Vagina (tissue), 2 donors: ENCODE results near the gene SLC39A1.

Experiments used
- CTCF ChIP-seq, 3 experiments: fragments of 450-650 bp in 2 of 3; fragments of 200-600 bp in 1 of 3; sonication (generic) in 1 of 3; IDR thresholded peaks; one replicate each; pipeline ENCODE4 v1.5.1; 2017 to 2019; ENCODE audit warnings: antibody characterized with exemption in 3 of 3, mild to moderate bottlenecking in 2 of 3, moderate library complexity in 2 of 3
- POLR2AphosphoS5 ChIP-seq, 2 donors: sonication (generic); formaldehyde crosslinking; IDR thresholded peaks; one replicate each; pipeline ENCODE4 v1.9.0; 2017; ENCODE audit warnings: antibody characterized with exemption in 2 of 2, mild to moderate bottlenecking in 2 of 2, low read depth in 1 of 2; ENCODE audit not compliant: insufficient read depth in 1 of 2

- TF ChIP-seq CTCF (IDR thresholded peaks at IDR 0.05) (no peak), POLR2AphosphoS5 (IDR thresholded peaks at IDR 0.05; ENCODE audit: insufficient read depth in 1 of 2, low read depth in 1 of 2) (no peak)
Measured at GRCh38 chr1:153987621-153988020, 24.3 kb upstream of the SLC39A1 start.
